T-helper 2 cell (primary cell): ENCODE measurements around the gene PIP5K1C.

Experiments used
- DNase-seq, 5 experiments: peaks; one replicate each; pipeline versions ENCODE4 v3.0.0 to v3.0.0-alpha.2; 2012 to 2022

The PIP5K1C gene

DNA sequence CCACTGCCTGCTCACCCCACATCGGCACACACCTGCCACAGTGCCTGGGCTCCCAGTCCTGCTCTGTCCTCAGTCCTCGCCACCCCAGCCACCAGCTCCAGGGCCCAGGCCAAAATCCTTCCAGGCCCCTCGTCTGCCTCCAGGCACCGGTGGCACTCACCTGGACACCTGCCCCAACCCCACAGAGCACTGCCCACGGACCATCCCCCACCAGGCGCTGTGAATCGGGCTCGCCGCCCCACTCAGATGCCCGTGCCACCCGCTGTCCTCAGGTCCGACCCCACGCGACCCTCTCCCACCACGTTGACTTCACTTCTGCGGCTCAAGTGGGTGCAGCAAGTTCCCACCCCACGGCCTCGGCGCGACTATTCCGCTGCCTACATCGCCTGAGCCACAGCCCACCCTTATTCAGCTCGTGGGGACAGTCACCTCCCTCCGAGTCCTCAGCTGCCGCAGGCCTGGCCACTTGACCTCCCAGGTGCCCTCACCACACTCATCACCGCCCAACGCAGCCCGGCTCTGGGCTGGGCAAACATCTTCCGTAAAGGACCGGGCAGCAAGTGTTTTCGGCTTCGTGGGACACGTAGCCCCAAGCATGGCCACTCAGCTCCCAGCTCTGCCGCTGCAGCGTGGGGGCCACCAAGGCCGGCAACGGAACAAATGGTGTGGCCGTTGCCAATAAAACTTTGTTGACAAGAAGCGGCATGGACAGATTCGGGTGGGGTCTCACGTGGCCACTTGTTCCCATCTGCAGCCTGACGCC, 5.7 kb downstream of the PIP5K1C start:
- no peak for DNase-seq

GRCh38 chr19:3693025-3693925, 7.0 kb downstream of the PIP5K1C start:
- DNase-seq, result no peak

DNA sequence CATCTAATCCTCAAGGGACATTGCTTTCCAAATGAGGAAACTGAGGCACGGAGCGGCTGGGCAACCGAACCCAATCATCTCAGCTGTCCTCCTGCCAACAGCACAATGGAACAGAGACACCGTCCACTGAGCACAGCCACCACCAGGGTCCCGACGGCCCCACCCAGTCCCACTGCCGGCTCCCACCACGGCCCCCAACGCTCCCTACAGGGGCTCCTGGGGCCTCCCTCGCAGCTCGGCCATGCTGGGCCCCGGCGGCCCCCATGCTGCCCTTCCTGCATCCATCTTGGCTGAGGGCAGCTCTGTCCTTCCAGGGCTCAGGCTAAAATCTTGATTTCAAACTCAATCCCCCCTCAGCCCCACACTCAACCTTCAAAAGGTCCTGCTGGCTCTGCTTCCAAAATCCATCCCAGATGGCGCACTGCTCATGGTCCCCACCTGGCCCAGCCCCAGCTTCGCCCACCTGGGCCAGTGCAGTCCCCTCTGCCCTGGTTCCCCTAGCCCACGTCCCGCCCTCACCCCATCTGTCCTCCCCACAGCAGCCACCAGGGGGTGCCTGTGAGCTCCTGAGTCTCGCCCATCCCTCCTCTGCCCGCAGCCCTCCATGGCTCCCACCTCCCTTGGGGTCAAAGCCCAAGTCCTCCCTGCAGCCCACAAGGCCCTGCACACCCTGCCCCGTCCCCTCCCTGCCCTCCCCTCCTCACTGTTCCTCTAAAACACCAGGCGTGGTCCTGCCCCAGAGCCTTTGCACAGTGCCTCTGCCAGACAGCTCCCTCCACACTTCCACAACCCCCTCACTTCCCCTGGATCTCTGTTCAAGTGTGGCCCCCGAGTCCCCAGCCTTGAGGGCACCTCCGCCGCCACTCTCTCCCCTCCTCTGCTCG, 7.9 kb downstream of the PIP5K1C start:
- peak in 4 of 5 experiments; percentile 24 to 46 (median 30) for DNase-seq

DNA sequence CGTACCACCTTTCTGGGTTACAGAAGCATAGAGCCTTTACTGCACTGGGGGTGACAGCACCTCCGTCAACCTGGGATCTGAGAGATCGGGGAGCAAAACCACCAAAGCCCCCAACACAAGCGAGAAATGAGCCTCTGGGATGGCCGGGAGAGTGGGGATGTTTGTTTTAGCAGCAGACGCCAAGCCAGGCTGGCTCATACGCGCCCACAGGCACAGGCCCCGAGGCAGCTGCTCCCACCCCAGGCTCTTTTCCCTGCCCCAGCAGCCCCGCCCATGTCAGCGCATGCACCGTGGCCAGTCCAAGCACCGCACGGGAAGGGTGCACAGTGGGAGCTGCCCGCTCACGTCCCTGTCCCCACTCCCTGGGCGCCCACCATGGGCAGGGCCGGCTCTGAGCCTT, 8.5 kb downstream of the PIP5K1C start:
- no peak for DNase-seq

DNA sequence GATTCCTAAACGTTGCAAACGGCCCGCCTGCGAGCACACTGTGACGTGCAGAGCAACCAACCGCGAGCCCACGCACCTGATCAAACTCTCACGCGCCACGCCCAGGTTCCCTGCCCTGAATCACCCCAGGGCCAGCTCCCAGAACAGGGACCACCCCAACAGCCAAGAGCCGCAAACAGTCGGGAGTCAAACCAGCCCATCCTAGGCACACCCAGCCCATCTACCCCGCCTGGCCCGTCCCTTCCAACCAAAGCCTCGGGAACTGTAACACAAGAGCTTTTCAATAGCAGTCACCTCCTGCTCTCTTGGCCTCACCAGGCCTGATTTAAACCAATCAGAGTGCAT, 8.9 kb downstream of the PIP5K1C start:
- no peak for DNase-seq

- DNase-seq, result peak in 1 of 5 experiments; percentile 15
These were observed 9.5 kb downstream of the PIP5K1C start for GRCh38 chr19:3690551-3691371.

DNA sequence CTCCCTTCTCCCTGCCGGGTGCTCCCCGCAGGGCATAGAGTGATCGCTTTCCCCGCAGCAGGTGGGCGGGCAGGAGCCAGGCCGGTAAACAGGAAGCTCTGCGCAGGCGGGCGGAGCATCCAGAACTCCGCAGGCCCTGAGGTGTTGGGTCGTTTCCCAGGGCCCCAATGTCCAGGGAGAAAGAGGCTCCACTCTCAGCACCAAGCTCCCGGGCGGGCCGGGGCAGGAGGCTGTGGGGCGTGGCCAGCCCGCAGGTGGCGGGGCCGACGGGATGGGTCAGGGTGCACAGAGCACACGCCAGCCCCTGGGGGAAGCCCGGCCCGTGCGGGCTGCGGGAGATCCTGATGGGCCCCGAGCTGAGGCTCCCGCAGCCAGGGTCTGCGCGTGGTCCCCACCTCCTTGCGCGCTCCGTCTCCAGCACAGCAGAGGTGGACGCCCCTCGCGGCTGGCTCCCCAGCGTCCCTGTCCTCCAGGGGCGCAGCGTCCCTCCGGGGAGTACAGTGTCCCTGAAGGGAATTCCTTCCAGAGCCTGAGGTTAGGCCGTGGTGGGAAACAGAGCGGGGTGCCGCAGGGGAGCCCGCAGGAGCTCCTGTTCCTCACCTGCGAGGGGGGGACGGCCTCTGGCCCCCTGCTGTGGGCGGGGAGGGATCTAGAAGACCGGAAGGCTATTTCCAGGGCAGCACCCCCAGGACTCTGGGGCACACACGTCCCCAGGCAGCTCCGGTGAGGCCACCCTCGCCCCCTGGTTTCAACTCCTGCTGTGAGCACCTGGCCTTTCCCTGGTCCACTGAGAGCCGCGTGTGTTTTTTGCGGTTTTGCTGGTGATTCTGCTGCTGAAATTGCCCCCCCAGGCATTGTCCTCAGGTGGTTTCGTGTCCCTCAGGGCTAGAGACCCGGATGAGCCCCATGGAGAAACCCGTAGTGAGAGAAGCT, 12.2 kb downstream of the PIP5K1C start:
- DNase-seq, result peak in 1 of 5 experiments; percentile 59

GRCh38 chr19:3687393-3687773, 12.9 kb downstream of the PIP5K1C start:
- DNase-seq, result no peak

- no peak for DNase-seq
These were observed 15.4 kb downstream of the PIP5K1C start for GRCh38 chr19:3684817-3685410.

DNA sequence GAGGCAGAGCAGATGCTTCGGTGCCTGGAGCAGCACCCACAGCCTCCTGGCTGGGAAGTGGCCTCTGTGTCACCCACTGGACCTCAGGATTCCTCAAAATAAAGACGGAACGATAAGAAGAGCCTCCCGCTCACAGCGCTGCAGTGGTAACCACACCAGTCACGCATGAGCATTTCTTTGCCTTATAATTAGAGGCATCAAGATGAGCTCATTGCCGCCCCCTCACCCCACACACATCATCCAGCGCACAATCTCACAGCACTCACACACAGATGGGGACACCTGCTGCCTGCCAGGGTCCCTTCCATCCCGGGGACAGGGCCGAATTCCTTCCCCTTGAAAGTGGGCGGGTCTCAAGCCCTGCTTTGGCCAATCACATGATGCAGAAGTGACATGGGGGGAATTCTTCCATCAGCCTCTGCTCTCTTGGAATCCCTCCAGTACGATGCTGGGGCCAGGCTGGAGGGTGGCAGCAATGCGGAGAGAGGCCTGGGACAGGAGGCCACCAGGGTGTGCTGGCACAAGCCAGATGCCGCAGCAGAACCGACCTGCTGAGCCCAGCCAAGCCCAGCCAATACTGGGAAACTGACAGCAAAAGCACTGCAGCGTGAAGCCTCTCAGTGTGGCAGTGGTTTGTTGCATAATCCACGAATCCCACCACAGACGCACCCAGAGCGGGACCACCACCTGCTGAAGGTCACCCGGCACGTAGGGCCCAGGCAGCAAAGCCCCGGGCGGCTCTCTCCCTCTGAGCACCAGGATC, 16.0 kb downstream of the PIP5K1C start:
- DNase-seq, result no peak

DNA sequence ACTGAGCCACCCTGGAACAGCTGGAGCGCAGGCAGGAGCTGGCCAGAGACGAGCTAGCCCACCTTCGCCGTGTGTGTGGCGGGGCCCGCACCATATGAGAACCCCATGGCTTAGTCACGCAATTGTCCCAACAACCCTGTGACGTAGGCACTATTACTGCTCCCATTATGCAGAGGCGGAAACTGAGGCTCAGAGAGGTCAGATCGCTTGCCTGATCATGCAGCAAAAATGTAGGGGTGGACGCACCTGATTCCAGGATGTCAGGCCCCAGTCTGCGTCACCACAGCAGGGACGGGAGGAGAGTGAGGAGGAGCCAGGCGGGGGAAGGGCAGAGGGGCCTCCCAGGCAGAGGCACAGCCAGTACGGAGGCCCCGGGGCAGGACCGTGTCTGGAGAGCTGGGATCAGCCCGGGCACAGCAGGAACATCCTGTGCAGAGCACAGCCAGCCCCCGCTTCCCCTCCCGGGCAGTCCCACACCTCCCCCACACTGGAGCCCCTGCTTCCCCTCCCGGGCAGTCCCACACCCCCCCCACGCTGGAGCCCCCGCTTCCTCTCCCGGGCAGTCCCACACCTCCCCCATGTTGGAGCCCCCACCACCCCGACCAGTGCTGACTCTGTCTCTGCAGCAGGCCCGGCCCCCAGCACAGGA, 16.7 kb downstream of the PIP5K1C start:
- DNase-seq, result no peak

- no peak for DNase-seq
These were observed 17.4 kb downstream of the PIP5K1C start for GRCh38 chr19:3682741-3683404.

GRCh38 chr19:3682286-3682685, 18.0 kb downstream of the PIP5K1C start:
- no peak for DNase-seq

- no peak for DNase-seq
These were observed 19.3 kb downstream of the PIP5K1C start for GRCh38 chr19:3680939-3681338.

GRCh38 chr19:3679581-3679980, 20.7 kb downstream of the PIP5K1C start:
- no peak for DNase-seq

- no peak for DNase-seq
These were observed 21.1 kb downstream of the PIP5K1C start for GRCh38 chr19:3679138-3679537.

DNA sequence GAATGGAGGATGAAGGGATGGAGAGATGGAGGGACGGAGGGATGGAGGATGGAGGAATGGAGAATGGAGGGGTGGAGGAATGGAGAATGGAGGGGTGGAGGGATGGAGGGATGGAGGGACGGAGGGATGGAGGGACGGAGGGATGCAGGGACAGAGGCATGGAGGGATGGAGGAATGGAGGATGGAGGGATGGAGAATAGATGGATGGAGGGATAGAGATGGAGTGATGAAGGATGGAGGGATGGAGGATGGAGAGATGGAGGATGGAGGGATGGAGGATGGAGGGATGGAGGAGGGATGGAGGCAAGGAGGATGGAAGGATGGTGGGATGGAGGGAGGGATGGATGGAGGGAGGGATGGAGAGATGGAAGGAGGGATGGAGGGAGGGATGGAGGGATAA, 22.1 kb downstream of the PIP5K1C start:
- no peak for DNase-seq

DNA sequence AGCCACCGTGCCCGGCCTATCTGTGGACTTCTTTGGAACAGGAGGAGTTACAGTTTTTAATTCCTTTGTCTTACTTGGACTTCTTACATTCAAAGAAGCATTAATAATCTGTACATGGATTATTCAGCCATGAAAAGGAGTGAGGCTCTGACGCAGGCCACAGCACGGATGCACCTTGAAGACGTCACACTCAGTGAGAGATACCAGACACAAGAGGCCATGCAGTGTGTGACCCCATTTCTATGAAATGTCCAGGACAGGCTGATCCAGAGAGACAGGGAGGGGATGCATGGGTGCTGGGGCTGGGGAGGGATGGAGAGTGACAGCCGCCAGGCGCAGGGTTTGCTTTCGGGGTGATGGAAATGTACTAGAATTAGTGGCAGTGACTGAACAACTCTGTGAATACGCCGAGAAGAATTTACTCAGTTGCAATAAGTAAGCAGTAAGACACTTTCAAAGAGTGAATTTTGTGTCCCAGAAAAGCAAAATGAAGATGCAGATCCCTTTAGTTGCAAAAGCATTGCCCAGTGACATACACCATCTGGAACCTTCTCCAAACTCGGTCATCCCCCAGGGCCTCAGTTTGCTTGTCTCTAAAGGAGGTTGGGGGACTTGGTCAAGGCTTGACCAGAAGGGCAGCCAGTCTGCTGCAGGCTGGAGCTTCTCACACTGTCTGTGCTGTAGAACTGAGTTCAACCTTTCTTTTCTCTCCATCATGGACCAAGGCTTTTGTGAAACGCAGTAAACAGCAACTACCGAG, 25.3 kb downstream of the PIP5K1C start:
- no peak for DNase-seq
